ENCODE data around the gene NKX1-1.

- TF ChIP-seq EP300 (IDR thresholded peaks at IDR 0.05) (no peak), POLR2A (IDR thresholded peaks at IDR 0.05; ENCODE audit: low read depth) (no peak)
These were observed 49.9 kb downstream of the NKX1-1 start for GRCh38 chr4:1356181-1356998.
